ENCODE results near the gene CDC73. TPM values are rescaled to one million over a fixed set of nuclear protein-coding genes. Genes with fewer than 3 reads are reported as not detected.
A peak's percentile ranks its signal among the peaks of the same experiment; 100 is the strongest.
"Not testable (repeated sequence)": the region's sequence is repeated elsewhere in the genome, so short reads cannot be mapped to it uniquely, and the experiment has no call there.

CDC73 gene
- total RNA-seq, 1 donor from 2014 or later: 22.6 TPM

GRCh38 chr1:193181985-193182384, 60.2 kb downstream of the CDC73 start:
- peak; percentile 8 for DNase-seq

- DNase-seq: peak; percentile 77
These were observed 61.3 kb downstream of the CDC73 start for GRCh38 chr1:193183019-193183627.

- no peak for DNase-seq
These were observed 62.9 kb downstream of the CDC73 start for GRCh38 chr1:193184776-193185175.

- no peak for DNase-seq
These were observed 63.4 kb downstream of the CDC73 start for GRCh38 chr1:193185211-193185610.

- DNase-seq: peak; percentile 19
These were observed 64.3 kb downstream of the CDC73 start, which contains the start of gene B3GALT2 for GRCh38 chr1:193185901-193186731. Gene B3GALT2, minus strand, starts transcription at chr1:193186613. Its CDS starts 5,051 bp downstream, at chr1:193181562.

GRCh38 chr1:193187114-193187513, 65.3 kb downstream of the CDC73 start:
- DNase-seq: no peak

GRCh38 chr1:193188915-193189314, 67.1 kb downstream of the CDC73 start:
- DNase-seq: not testable (repeated sequence)

GRCh38 chr1:193189442-193190095, 67.7 kb downstream of the CDC73 start:
- DNase-seq: no peak

GRCh38 chr1:193190096-193190744, 68.4 kb downstream of the CDC73 start:
- DNase-seq: peak; percentile 15

GRCh38 chr1:193192586-193192985, 70.8 kb downstream of the CDC73 start:
- no peak for DNase-seq

- no peak for DNase-seq
These were observed 78.1 kb downstream of the CDC73 start for GRCh38 chr1:193199940-193200339.

GRCh38 chr1:193201021-193201420, 79.2 kb downstream of the CDC73 start:
- DNase-seq: no peak

GRCh38 chr1:193210996-193211395, 89.2 kb downstream of the CDC73 start:
- DNase-seq: no peak

- peak; percentile 16 for DNase-seq
These were observed 89.7 kb downstream of the CDC73 start for GRCh38 chr1:193211539-193211938.

- no peak for DNase-seq
These were observed 90.8 kb downstream of the CDC73 start for GRCh38 chr1:193212637-193213036.

GRCh38 chr1:193213998-193214397, 92.2 kb downstream of the CDC73 start:
- DNase-seq: no peak

GRCh38 chr1:193216920-193217319, 95.1 kb downstream of the CDC73 start:
- DNase-seq: peak; percentile 86

GRCh38 chr1:193219391-193219790, 97.6 kb downstream of the CDC73 start:
- no peak for DNase-seq

- no peak for DNase-seq
These were observed 99.8 kb downstream of the CDC73 start for GRCh38 chr1:193221651-193222050.

GRCh38 chr1:193222056-193222615, 100.3 kb downstream of the CDC73 start:
- DNase-seq: peak; percentile 11

GRCh38 chr1:193229136-193229535, 107.3 kb downstream of the CDC73 start:
- no peak for DNase-seq

- DNase-seq: peak; percentile 36
These were observed 109.3 kb downstream of the CDC73 start for GRCh38 chr1:193231146-193231545.

- peak; percentile 10 for DNase-seq
These were observed 112.7 kb downstream of the CDC73 start for GRCh38 chr1:193234530-193234929.

All from dermis blood vessel endothelial cell (primary cell).